ENCODE measurements around the gene CPSF3.
"Not testable (repeated sequence)": the region's sequence is repeated elsewhere in the genome, so short reads cannot be mapped to it uniquely, and the experiment has no call there.

The CPSF3 gene

GRCh38 chr2:9466147-9466683 lies 42.8 kb downstream of the CPSF3 start:
- DNase-seq (ENCODE audit: low read depth in 3 of 3), result no peak

GRCh38 chr2:9467687-9468086 lies 44.2 kb downstream of the CPSF3 start:
- DNase-seq (ENCODE audit: low read depth in 3 of 3), result no peak

- DNase-seq (ENCODE audit: low read depth in 3 of 3), result no peak
These were observed 47.8 kb downstream of the CPSF3 start for GRCh38 chr2:9471206-9471605.

GRCh38 chr2:9472511-9472910 lies 49.1 kb downstream of the CPSF3 start:
- no peak for DNase-seq (ENCODE audit: low read depth in 3 of 3)

- DNase-seq (ENCODE audit: low read depth in 3 of 3), result no peak
These were observed 50.0 kb downstream of the CPSF3 start for GRCh38 chr2:9473308-9473984.

- peak; percentile 28 to 48 (median 47) for DNase-seq (ENCODE audit: low read depth in 3 of 3)
These were observed 50.5 kb downstream of the CPSF3 start for GRCh38 chr2:9473985-9474360.

- DNase-seq (ENCODE audit: low read depth in 3 of 3), result peak in 2 of 3 donors; percentile 46 to 48
These were observed 51.1 kb downstream of the CPSF3 start, which contains the start of gene IAH1 for GRCh38 chr2:9474361-9475057. Gene IAH1 (plus strand): TSS chr2:9474551. CDS start chr2:9474567, 16 bp downstream.

GRCh38 chr2:9477914-9478313 lies 54.5 kb downstream of the CPSF3 start:
- DNase-seq (ENCODE audit: low read depth in 3 of 3), result no peak

GRCh38 chr2:9478526-9478925 lies 55.1 kb downstream of the CPSF3 start:
- no peak for DNase-seq (ENCODE audit: low read depth in 3 of 3)

- DNase-seq (ENCODE audit: low read depth in 3 of 3), result no peak
These were observed 56.7 kb downstream of the CPSF3 start for GRCh38 chr2:9480157-9480556.

- DNase-seq (ENCODE audit: low read depth in 3 of 3), result no peak
These were observed 59.7 kb downstream of the CPSF3 start for GRCh38 chr2:9483107-9483506.

GRCh38 chr2:9484533-9484932 lies 61.1 kb downstream of the CPSF3 start:
- DNase-seq (ENCODE audit: low read depth in 3 of 3), result no peak

GRCh38 chr2:9488583-9489547 lies 65.4 kb downstream of the CPSF3 start:
- DNase-seq (ENCODE audit: low read depth in 3 of 3), result no peak

GRCh38 chr2:9490789-9491188 lies 67.3 kb downstream of the CPSF3 start:
- DNase-seq (ENCODE audit: low read depth in 3 of 3), result no peak

GRCh38 chr2:9492927-9493326 lies 69.5 kb downstream of the CPSF3 start:
- DNase-seq (ENCODE audit: low read depth in 3 of 3), result no peak

GRCh38 chr2:9493478-9493877 lies 70.0 kb downstream of the CPSF3 start:
- no peak for DNase-seq (ENCODE audit: low read depth in 3 of 3)

- no peak for DNase-seq (ENCODE audit: low read depth in 3 of 3)
These were observed 70.6 kb downstream of the CPSF3 start for GRCh38 chr2:9494081-9494480.

- DNase-seq (ENCODE audit: low read depth in 3 of 3), result no peak
These were observed 73.6 kb downstream of the CPSF3 start for GRCh38 chr2:9497017-9497416.

- DNase-seq (ENCODE audit: low read depth in 3 of 3), result no peak
These were observed 74.8 kb downstream of the CPSF3 start for GRCh38 chr2:9498210-9498609.

- DNase-seq (ENCODE audit: low read depth in 3 of 3), result no peak
These were observed 85.5 kb downstream of the CPSF3 start for GRCh38 chr2:9508931-9509330.

GRCh38 chr2:9513946-9514345 lies 90.5 kb downstream of the CPSF3 start:
- not testable (repeated sequence) for DNase-seq (ENCODE audit: low read depth in 3 of 3)
